Measurements from ENCODE around the gene KCNH4.
A peak's percentile ranks its signal among the peaks of the same experiment; 100 is the strongest.

Gene KCNH4

DNA sequence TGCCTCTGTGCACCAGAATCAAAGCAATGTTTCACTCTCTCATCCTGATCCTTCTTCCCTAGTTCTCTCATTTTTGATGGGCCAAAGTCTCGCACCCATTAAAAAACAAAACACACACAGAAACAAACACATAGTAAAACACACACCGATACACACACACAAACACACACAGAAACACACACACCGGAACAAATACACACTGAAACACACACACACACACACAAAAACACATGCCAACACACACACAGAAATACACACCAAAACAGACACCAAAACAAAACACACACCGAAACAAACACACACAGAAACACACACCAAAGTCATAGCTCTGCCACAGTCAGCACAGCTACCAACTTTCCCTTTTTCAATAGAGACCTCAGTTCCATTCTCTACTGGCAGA is 49.7 kb downstream of the KCNH4 start:
- H3K36me3 ChIP-seq = peaks cover 50% of the 10 kb centered on the region
- H3K4me3 ChIP-seq (ENCODE audit: low read depth in 1 of 2, low read length in 1 of 2) = no peak overlapping the region
- peaks cover 46 to 47% of the 10 kb centered on the region in 2 experiments for H3K4me1 ChIP-seq (ENCODE audit: control insufficient read depth in 1 of 2, insufficient read depth in 1 of 2, low read depth in 1 of 2, low read length in 1 of 2)
- H3K27me3 ChIP-seq = no peaks in the 10 kb centered on the region
- H3K27ac ChIP-seq = peak overlapping the region; percentile 67
- H3K9me3 ChIP-seq = no peaks in the 10 kb centered on the region
- TF ChIP-seq, protein P1, sequence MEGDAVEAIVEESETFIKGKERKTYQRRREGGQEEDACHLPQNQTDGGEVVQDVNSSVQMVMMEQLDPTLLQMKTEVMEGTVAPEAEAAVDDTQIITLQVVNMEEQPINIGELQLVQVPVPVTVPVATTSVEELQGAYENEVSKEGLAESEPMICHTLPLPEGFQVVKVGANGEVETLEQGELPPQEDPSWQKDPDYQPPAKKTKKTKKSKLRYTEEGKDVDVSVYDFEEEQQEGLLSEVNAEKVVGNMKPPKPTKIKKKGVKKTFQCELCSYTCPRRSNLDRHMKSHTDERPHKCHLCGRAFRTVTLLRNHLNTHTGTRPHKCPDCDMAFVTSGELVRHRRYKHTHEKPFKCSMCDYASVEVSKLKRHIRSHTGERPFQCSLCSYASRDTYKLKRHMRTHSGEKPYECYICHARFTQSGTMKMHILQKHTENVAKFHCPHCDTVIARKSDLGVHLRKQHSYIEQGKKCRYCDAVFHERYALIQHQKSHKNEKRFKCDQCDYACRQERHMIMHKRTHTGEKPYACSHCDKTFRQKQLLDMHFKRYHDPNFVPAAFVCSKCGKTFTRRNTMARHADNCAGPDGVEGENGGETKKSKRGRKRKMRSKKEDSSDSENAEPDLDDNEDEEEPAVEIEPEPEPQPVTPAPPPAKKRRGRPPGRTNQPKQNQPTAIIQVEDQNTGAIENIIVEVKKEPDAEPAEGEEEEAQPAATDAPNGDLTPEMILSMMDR (IDR thresholded peaks at IDR 0.05) = no peak

DNA sequence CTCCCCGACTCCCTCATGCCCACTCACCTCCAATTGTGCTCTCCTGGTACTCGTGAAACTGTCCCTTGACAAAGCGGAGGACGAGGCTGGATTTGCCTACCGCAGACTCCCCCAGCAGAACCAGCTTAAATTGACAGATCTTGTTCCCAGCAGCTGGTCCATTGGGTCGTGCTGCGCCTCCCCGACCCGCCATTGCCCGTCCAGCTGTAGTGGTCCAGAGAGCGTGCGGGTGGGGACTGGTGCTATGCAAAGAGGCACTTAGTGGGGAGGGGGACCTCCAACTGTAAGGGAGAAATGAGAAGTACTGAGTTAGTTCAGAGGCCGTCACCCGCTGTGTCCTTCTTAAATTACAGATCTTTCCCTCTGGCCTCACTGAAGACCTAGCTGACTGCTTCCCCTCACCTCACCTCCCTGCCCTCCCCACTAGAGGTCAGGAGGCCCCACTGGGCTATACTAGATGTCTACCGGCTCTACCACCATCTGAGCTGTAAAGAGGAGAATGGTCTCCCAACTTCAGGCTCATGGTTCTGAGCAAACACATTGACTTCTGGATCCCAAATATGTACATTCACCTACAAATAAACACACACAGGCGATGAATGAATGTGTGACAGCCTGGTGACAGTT is 50.5 kb downstream of the KCNH4 start:
- Histone ChIP-seq H3K4me1 (ENCODE audit: control insufficient read depth in 1 of 2, insufficient read depth in 1 of 2, low read depth in 1 of 2, low read length in 1 of 2) (peaks cover 38 to 39% of the 10 kb centered on the region in 2 experiments), H3K9me3 (no peaks in the 10 kb centered on the region), H3K4me3 (ENCODE audit: low read depth in 1 of 2, low read length in 1 of 2) (no peak overlapping the region), H3K27ac (peak overlapping the region; percentile 67), H3K36me3 (peaks cover 57% of the 10 kb centered on the region), H3K27me3 (no peaks in the 10 kb centered on the region)
- TF ChIP-seq, protein P1 (IDR thresholded peaks at IDR 0.05) = no peak

DNA sequence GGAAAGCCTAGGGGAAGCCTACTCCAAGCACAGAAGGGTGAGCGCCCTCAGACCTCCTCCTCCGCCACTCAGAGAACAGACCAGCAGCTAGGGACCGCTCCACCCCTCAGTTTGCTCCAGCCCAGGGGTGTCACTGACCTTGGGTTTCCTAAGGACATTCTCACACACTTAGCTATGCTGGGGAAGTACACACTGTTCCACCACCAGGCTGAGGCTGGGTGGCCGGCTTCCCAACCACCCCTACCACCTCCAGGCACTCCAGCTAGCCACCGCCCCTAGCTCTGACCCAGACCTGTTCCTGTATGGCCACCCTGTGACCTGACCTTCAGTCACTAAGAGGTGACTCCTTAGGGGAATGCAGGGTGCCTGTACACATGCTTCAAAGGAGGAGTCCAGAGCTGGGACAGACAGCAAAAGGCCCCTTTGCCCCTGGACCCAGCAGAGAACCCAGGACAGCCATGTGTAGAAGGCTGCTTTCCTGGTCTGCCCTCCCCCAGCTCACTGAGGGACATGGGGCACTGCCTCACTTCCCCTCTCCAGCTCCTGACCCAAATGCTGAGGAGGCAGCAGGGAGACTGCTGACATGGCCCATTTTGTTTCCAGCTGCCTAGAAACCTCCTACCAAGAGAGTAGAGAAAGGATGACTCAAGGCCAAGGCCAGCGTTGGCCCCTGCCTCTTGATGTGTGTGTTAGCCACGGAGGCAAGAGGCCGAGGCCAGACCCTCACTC is 51.7 kb downstream of the KCNH4 start:
- TF ChIP-seq, protein P1 (IDR thresholded peaks at IDR 0.05) = no peak
- H3K4me1 ChIP-seq (ENCODE audit: control insufficient read depth in 1 of 2, insufficient read depth in 1 of 2, low read depth in 1 of 2, low read length in 1 of 2) = peaks cover 29 to 33% of the 10 kb centered on the region in 2 experiments
- peaks cover 67% of the 10 kb centered on the region for H3K36me3 ChIP-seq
- H3K9me3 ChIP-seq = no peaks in the 10 kb centered on the region
- no peak overlapping the region for H3K4me3 ChIP-seq (ENCODE audit: low read depth in 1 of 2, low read length in 1 of 2)
- H3K27ac ChIP-seq = no peak overlapping the region
- H3K27me3 ChIP-seq = no peaks in the 10 kb centered on the region

DNA sequence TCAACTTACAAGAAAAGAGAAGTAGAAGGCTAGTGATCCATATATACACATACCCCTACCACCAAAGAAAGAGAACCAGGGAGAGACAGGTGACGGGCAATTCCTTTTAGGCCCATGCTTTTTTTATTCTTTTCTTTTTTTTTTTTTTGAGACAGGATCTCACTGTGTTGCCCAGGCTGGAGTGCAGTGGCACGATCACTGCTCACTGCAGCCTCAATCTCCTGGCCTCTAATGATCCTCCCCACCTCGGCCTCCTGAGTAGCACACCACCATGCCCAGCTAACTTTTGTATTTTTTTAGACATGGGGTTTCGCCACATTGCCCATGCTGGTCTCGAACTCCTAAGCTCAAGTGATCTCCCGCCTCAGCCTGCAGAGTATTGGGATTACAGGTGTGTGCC is 53.5 kb downstream of the KCNH4 start:
- Histone ChIP-seq H3K27me3 (no peaks in the 10 kb centered on the region), H3K9me3 (no peaks in the 10 kb centered on the region), H3K4me3 (ENCODE audit: low read depth in 1 of 2, low read length in 1 of 2) (no peak overlapping the region), H3K27ac (no peak overlapping the region), H3K36me3 (peaks cover 74% of the 10 kb centered on the region), H3K4me1 (ENCODE audit: control insufficient read depth in 1 of 2, insufficient read depth in 1 of 2, low read depth in 1 of 2, low read length in 1 of 2) (peaks cover 15 to 16% of the 10 kb centered on the region in 2 experiments)
- TF ChIP-seq, protein P1 (IDR thresholded peaks at IDR 0.05) = no peak

DNA sequence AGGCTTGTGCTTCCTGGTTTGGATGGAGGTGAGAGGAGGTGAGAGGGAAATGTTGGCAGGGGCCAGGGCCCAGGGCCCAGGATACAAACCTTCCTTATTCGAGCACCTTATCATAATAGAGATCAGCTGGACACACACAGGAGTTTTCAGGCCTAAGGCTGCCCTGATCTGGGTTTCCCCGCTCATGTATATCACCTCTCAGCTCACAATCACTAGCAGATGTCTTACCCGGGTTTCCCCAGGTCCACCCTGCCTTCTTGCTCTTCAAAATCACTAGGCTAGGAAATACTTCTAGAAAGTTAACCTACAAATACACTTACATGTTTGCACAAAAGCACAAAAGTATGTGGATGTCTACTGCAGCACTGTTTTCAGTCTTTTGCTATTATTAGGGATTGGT is 54.1 kb downstream of the KCNH4 start:
- Histone ChIP-seq H3K27ac (peak overlapping the region; percentile 22), H3K4me3 (ENCODE audit: low read depth in 1 of 2, low read length in 1 of 2) (no peak overlapping the region), H3K9me3 (no peaks in the 10 kb centered on the region), H3K4me1 (ENCODE audit: control insufficient read depth in 1 of 2, insufficient read depth in 1 of 2, low read depth in 1 of 2, low read length in 1 of 2) (peaks cover 10 to 11% of the 10 kb centered on the region in 2 experiments), H3K36me3 (peaks cover 78% of the 10 kb centered on the region), H3K27me3 (no peaks in the 10 kb centered on the region)
- TF ChIP-seq, protein P1 (IDR thresholded peaks at IDR 0.05) = no peak

Data from neutrophil (primary cell).